HCT116 (cell line): Measurements from ENCODE around the gene CDAN1. TPM values are rescaled to one million over a fixed set of nuclear protein-coding genes. Genes with fewer than 3 reads are reported as not detected.

ENCODE experiments used
- ATAC-seq: fragments of 200-7000 bp; cut with Tn5 transposase; 2 replicates; pipeline ENCODE4 v1.9.1; 2020; ENCODE audit warnings: mild to moderate bottlenecking, moderate library complexity
- BruUV-seq: library from RNA; stranded (reverse); fragments of 400-500 nt; replicated peaks from 2 replicates; lab custom pipeline; 2021; lab: Mats Ljungman, UMichigan
- CTCF ChIA-PET: fragments of 300-600 bp; sonication (Branson Sonifier 250); formaldehyde crosslinking; loops from one replicate; lab custom pipeline; 2021; ENCODE audit warnings: antibody characterized with exemption; lab: Charles Lee
- POLR2A ChIA-PET: fragments of 300-600, 350-600 bp; sonication (Branson Sonifier 250); formaldehyde crosslinking; loops from one replicate; lab custom pipeline; 2021; ENCODE audit warnings: antibody characterized with exemption; lab: Charles Lee
- RAD21 ChIA-PET, 2 experiments: fragments of 300-600 bp; sonication (Branson Sonifier 250); formaldehyde crosslinking; loops; one replicate each; lab custom pipeline; 2023; ENCODE audit warnings: low total read pairs in 2 of 2; ENCODE audit not compliant: uncharacterized antibody in 2 of 2, unreplicated experiment in 2 of 2, low non-redundant PET in 1 of 2; lab: Charles Lee
- DNase-seq: peaks from one replicate; pipeline ENCODE4 v3.0.0-alpha.2; 2010; ENCODE audit warnings: low read depth, low spot score
- H2AFZ ChIP-seq: fragments of 200-600 bp; shearing (Covaris generic), sonication (generic); 2 replicates; pipeline ENCODE4 v1.6.1; 2017; ENCODE audit warnings: low read depth, mixed run types, mixed read lengths, antibody characterized with exemption, low read length; ENCODE audit not compliant: poor library complexity, severe bottlenecking
- H3K27ac ChIP-seq: 2 replicates; pipeline ENCODE4 v1.5.1; 2012; ENCODE audit warnings: low read depth, low read length
- H3K27me3 ChIP-seq: fragments of 200-600 bp; sonication (generic); 2 replicates; pipeline ENCODE4 v1.6.1; 2016; ENCODE audit warnings: mixed run types, low read length, mixed read lengths; ENCODE audit not compliant: insufficient read depth
- H3K36me3 ChIP-seq, 2 experiments: fragments of 200-500 bp in 1 of 2; fragments of 200-600 bp in 1 of 2; sonication (Bioruptor generic) in 1 of 2; sonication (generic) in 1 of 2; 2 replicates each; pipeline versions ENCODE4 v1.5.1 to v1.6.1; 2014 to 2016; ENCODE audit warnings: low read length in 2 of 2, inconsistent platforms in 1 of 2, mixed read lengths in 1 of 2, mixed run types in 1 of 2; ENCODE audit not compliant: insufficient read depth in 2 of 2, control insufficient read depth in 1 of 2
- H3K4me1 ChIP-seq, 2 experiments: fragments of 200-600 bp in 1 of 2; sonication (generic) in 1 of 2; 2 replicates each; pipeline versions ENCODE4 v1.5.1 to v1.6.1; 2012 to 2017; ENCODE audit warnings: low read length in 2 of 2, inconsistent platforms in 1 of 2, mild to moderate bottlenecking in 1 of 2, mixed read lengths in 1 of 2, mixed run types in 1 of 2, moderate library complexity in 1 of 2; ENCODE audit not compliant: insufficient read depth in 2 of 2, control insufficient read depth in 1 of 2
- H3K4me2 ChIP-seq: fragments of 200-600 bp; sonication (generic); 2 replicates; pipeline ENCODE4 v1.6.1; 2017; ENCODE audit warnings: mixed run types, low read length, mixed read lengths
- H3K4me3 ChIP-seq, 2 experiments: fragments of 200-600 bp in 1 of 2; sonication (generic) in 1 of 2; replicated peaks in 1 of 2; 2 replicates each; pipeline ENCODE4 v1.5.1; 2011 to 2016; ENCODE audit warnings: low read length in 2 of 2, control low read depth in 1 of 2, low read depth in 1 of 2, mild to moderate bottlenecking in 1 of 2, mixed read lengths in 1 of 2, mixed run types in 1 of 2
- H3K79me2 ChIP-seq: fragments of 200-600 bp; sonication (generic); 2 replicates; pipeline ENCODE4 v1.6.1; 2017; ENCODE audit warnings: mild to moderate bottlenecking, mixed run types, low read length, moderate library complexity, mixed read lengths; ENCODE audit not compliant: insufficient read depth
- H3K9ac ChIP-seq: fragments of 200-600 bp; sonication (generic); 2 replicates; pipeline ENCODE4 v1.6.1; 2016; ENCODE audit warnings: low read length, mixed read lengths
- H3K9me2 ChIP-seq: fragments of 200-600 bp; sonication (generic), shearing (Covaris generic); 2 replicates; pipeline ENCODE4 v1.6.1; 2017; ENCODE audit warnings: mixed run types, mild to moderate bottlenecking, moderate library complexity; ENCODE audit not compliant: insufficient read depth
- H3K9me3 ChIP-seq, 2 experiments: fragments of 200-500 bp in 1 of 2; fragments of 200-600 bp in 1 of 2; sonication (Bioruptor generic) in 1 of 2; sonication (generic) in 1 of 2; 2 replicates each; pipeline ENCODE4 v1.6.1; 2014 to 2017; ENCODE audit warnings: low read length in 2 of 2, mixed read lengths in 2 of 2, inconsistent platforms in 1 of 2, low read depth in 1 of 2, mild to moderate bottlenecking in 1 of 2, mixed run types in 1 of 2, moderate library complexity in 1 of 2; ENCODE audit not compliant: control insufficient read depth in 1 of 2, insufficient read depth in 1 of 2
- H4K20me1 ChIP-seq: fragments of 200-600 bp; sonication (generic), shearing (Covaris generic); 2 replicates; pipeline ENCODE4 v1.6.1; 2017; ENCODE audit warnings: mixed run types, mild to moderate bottlenecking, moderate library complexity; ENCODE audit not compliant: insufficient read depth
- CBX3 ChIP-seq: IDR thresholded peaks from 2 replicates; pipeline ENCODE4 v1.6.1; 2012; ENCODE audit warnings: low read depth
- CEBPB ChIP-seq: IDR thresholded peaks from 2 replicates; pipeline ENCODE4 v1.6.1; 2012; ENCODE audit warnings: low read depth
- EZH2phosphoT487 ChIP-seq: fragments of 200-600 bp; IDR thresholded peaks from 2 replicates; pipeline ENCODE4 v1.6.1; 2018; ENCODE audit warnings: antibody characterized with exemption, borderline replicate concordance
- ZFX ChIP-seq: fragments of 450-650 bp; IDR thresholded peaks from 2 replicates; pipeline ENCODE4 v1.6.1; 2017
- intact Hi-C: fragments of 100-400 bp; cut with micrococcal nuclease; formaldehyde crosslinking; loops from 2 replicates; pipeline ENCODE4 v1.10.0; 2022
- total RNA-seq: library from RNA; stranded (reverse); gene quantifications from one replicate; pipeline ENCODE4 v1.2.1, GENCODE V29; 2021; ENCODE audit not compliant: unreplicated experiment
- TF ChIP-seq, protein P1 (sequence below): IDR thresholded peaks from 2 replicates; pipeline ENCODE4 v1.6.1; 2012
- TF ChIP-seq, protein P2 (sequence below): IDR thresholded peaks from 2 replicates; pipeline ENCODE4 v1.6.1; 2012
- TF ChIP-seq, protein P3 (sequence below): IDR thresholded peaks from 2 replicates; pipeline ENCODE4 v1.6.1; 2011; ENCODE audit warnings: mild to moderate bottlenecking, low read length, moderate library complexity; ENCODE audit not compliant: insufficient replicate concordance; ENCODE audit errors: extremely low read depth

The CDAN1 gene
- total RNA-seq, 1 experiment from 2014 or later: 22.4 TPM

DNA sequence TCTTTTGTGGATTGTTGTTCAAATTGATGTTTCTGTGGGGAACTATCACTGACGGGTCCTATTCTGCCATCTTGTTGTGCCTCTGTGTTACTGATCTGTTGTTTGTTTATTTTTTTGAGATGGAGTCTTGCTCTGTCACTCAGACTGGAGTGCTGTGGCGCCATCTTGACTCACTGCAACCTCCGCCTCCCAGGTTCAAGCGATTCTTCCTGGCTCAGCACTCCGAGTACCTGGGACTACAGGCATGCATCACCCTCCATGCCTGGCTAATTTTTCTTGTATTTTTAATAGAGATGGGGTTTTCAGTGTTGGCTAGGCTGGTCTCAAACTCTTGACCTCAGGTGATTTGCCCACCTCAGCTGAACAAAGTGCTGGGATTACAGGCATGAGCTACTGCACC is 31.6 kb downstream of the CDAN1 start:
- ChIA-PET CTCF (interaction anchor here (1.2 to 4.7 kb wide), 4 partner anchors 9 to 498 kb away, joined by 3 to 23 read pairs (median 4); no protein-coding TSS in a partner anchor), RAD21 (no interaction called here), POLR2A (no interaction called here)
- Histone ChIP-seq H3K4me1 (0 out of 4 replicates have a peak, but pooled peaks cover 0 to 3% of the 10 kb centered on the region in 2 experiments), H3K79me2 (no peaks in the 10 kb centered on the region), H3K36me3 (no peaks in the 10 kb centered on the region), H3K9me3 (0 out of 4 replicates have a peak, but pooled peaks cover 0 to 4% of the 10 kb centered on the region in 2 experiments), H3K9me2 (no peaks in the 10 kb centered on the region), H4K20me1 (no peaks in the 10 kb centered on the region), H3K4me3 (no peak overlapping the region), H3K27me3 (no peaks in the 10 kb centered on the region), H3K9ac (no peak overlapping the region), H3K4me2 (no peak overlapping the region), H3K27ac (no peak overlapping the region), H2AFZ (no peak overlapping the region)
- ATAC-seq (no peak), DNase-seq (no peak)
- intact Hi-C loops: loop anchor here (10.0 kb wide), 1 partner anchor 579 kb away; no protein-coding TSS in a partner anchor
- TF ChIP-seq, protein P1, sequence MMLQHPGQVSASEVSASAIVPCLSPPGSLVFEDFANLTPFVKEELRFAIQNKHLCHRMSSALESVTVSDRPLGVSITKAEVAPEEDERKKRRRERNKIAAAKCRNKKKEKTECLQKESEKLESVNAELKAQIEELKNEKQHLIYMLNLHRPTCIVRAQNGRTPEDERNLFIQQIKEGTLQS: no peak
- no peak for TF ChIP-seq CBX3
- TF ChIP-seq EZH2phosphoT487: no peak
- TF ChIP-seq, protein P2, sequence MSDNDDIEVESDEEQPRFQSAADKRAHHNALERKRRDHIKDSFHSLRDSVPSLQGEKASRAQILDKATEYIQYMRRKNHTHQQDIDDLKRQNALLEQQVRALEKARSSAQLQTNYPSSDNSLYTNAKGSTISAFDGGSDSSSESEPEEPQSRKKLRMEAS: no peak
- TF ChIP-seq, protein P3, sequence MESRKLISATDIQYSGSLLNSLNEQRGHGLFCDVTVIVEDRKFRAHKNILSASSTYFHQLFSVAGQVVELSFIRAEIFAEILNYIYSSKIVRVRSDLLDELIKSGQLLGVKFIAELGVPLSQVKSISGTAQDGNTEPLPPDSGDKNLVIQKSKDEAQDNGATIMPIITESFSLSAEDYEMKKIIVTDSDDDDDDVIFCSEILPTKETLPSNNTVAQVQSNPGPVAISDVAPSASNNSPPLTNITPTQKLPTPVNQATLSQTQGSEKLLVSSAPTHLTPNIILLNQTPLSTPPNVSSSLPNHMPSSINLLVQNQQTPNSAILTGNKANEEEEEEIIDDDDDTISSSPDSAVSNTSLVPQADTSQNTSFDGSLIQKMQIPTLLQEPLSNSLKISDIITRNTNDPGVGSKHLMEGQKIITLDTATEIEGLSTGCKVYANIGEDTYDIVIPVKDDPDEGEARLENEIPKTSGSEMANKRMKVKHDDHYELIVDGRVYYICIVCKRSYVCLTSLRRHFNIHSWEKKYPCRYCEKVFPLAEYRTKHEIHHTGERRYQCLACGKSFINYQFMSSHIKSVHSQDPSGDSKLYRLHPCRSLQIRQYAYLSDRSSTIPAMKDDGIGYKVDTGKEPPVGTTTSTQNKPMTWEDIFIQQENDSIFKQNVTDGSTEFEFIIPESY: no peak
- TF ChIP-seq ZFX: no peak
- TF ChIP-seq CEBPB: no peak
- no TSS peak for BruUV-seq
